AG08395 (cell line): Measurements from ENCODE around the gene CPAMD8.

Source experiments
- DNase-seq: peaks from one replicate; pipeline ENCODE4 v3.0.0; 2012; ENCODE audit warnings: mixed read lengths, low spot score

CPAMD8 gene

DNA sequence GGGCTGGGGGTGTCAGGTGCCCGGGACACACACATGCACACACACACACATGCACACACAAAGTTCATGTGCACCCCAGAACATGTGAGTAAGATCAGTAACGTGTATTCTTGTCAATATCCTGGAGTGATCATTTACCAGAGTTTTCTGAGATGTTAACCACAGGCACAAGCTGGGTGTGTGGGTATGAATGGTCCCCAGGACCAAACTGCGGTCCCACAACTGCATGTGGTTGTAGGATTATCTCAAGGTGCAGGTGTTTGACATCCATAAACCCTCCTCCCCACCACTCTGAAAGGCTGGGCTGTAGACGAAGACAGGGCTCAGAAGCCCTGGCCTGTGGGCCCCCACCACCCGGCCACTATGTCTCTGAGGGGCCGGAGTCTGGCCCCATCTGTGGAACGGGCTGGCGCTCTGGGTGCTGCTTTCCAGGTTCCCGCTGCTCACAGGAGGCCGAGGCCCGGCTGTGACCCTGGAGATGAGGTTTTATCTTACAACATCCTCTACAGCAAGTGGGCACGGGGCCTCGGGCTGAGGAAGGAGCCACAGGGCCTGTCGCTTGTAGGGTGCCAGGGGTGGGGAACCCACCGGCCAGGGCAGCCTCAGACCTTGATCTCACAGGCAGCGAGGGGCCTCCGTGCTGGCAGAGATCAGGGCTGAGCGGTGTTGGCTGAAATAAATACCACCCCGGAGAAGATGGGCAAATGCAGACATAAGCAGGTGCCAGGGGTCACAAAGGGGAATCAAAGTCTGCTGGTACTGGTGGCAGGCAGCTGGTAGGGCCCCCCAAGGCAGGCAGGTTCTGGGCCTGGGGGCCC, 133.5 kb downstream of the CPAMD8 start:
- DNase-seq, result no peak

DNA sequence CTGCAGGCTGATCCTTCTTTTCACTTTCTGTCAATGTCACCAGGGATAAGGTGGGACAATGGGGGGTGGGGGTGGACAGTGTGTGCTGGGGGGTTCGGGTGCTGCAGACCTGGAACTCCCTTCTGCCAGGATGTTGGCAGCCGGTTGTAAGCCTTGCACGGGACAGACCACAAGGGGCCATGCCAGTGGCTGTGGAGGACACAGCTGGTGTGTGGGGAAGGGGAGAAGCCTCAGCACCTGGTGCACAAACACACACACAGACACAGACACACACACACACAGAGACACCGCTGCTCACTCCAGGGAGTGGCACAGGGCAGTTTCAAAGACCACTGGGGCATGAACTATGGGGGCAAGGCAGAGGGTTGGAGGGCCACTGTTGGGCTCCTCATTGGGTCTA, 134.2 kb downstream of the CPAMD8 start:
- DNase-seq, result no peak

DNA sequence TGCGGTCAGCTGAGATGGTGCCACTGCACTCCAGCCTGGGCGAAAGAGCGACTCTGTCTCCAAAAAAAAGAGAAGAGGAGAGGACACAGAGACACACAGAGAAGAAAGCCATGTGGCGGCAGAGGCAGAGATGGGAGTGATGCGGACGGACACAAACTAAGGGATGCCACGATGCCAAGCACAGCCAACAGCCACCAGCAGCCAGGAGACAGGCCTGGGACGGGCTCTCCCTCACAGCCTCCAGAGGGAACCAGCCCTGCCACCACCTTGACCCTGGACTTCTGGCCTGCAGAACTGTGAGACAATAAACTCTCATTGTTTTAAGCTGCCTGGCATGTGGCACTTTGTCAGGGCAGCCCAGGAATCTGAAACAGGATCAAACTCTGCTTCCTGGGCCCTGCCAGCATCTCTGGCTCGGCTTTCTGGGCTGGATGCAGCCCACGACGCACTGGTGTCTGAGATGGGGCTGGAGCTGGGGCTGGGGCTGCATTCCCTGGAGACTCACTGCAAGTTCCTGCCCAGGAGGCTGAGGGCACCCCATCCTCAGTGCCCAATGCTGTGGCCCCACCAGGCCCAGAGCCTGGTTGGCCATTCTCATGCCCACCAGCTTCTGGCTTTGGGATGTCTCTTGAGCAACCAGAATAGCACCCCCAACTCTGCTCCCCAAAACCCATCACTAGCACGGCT, 134.8 kb downstream of the CPAMD8 start:
- no peak for DNase-seq

DNA sequence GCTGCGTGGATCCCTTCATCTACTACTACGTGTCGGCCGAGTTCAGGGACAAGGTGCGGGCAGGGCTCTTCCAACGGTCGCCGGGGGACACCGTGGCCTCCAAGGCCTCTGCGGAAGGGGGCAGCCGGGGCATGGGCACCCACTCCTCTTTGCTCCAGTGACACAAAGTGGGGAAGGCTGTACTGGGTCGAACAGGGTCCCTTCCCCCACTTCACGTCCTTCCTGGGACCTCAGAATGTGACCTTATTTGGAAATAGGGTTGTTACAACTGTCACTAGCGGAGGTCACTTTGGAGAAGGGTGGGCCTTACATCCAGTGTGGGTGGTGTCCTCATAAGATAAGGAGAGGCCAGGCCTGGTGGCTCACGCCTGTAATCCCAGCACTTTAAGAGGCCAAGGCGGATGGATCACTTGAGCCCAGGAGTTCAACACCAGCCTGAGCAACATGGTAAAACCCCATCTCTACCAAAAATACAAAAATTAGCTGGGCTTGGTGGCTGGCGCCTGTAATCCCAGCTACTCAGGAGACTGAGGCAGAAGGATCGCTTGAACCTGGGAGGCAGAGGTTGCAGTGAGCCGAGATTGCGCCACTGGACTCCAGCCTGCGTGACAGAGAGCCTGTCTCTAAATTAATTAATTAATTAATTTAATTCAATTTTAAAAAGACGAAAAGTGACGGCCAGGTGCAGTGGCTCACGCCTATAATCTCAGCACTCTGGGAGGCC, 136.0 kb downstream of the CPAMD8 start:
- no peak for DNase-seq

DNA sequence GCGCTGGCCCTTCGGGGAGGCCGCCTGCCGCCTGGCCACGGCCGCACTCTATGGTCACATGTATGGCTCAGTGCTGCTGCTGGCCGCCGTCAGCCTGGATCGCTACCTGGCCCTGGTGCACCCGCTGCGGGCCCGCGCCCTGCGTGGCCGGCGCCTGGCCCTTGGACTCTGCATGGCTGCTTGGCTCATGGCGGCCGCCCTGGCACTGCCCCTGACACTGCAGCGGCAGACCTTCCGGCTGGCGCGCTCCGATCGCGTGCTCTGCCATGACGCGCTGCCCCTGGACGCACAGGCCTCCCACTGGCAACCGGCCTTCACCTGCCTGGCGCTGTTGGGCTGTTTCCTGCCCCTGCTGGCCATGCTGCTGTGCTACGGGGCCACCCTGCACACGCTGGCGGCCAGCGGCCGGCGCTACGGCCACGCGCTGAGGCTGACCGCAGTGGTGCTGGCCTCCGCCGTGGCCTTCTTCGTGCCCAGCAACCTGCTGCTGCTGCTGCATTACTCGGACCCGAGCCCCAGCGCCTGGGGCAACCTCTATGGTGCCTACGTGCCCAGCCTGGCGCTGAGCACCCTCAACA, 136.6 kb downstream of the CPAMD8 start:
- DNase-seq, result no peak

DNA sequence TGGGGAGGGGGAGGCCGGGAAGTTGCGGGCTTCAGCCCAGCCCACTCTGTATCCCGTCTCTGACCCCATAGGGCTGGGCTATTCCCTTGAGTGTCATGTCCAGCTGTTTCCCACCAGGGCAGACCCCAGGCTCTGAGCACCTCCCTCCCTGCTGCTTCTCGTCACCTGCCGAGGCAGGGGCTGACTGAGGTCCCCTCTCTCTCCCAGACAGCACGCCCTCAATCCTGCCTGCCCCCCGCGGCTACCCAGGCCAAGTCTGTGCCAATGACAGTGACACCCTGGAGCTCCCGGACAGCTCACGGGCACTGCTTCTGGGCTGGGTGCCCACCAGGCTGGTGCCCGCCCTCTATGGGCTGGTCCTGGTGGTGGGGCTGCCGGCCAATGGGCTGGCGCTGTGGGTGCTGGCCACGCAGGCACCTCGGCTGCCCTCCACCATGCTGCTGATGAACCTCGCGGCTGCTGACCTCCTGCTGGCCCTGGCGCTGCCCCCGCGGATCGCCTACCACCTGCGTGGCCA, 137.2 kb downstream of the CPAMD8 start:
- DNase-seq, result peak; percentile 10

DNA sequence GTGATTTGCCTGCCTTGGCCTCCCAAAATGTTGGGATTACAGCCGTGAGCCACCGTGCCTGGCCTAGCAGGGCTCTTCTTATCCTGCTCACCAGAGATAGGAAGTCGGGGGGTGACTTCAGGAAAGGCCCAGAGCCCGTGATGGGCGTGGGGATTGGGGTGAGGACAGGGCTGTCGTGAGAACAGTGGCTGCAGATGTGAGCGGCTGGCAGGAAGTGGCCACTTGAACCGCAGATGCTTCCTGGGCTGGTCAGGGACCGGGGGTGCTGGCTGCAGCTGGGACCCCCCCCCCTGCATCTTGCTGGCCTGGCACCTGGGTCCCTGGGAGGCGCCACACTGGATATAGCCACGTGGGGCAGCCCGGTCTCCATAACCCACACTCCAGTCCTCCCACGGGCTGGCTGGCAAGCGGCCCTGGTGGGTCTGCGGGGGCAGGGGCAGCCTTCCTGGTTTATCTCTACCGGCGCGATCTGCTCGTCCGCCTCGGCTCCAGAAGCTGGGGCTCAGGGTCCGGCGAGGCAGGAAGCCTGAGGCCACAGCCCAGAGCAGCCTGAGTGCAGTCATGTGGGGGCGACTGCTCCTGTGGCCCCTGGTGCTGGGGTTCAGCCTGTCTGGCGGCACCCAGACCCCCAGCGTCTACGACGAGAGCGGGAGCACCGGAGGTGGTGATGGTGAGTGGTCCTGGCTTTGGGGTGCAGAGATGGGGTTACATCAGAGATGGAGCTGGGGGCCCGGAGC, 137.8 kb downstream of the CPAMD8 start, which contains the start of gene F2RL3:
Gene F2RL3, plus strand, starts transcription at position 371 of the 737 bp plus-strand sequence. Its CDS starts 191 bp downstream, at position 562.
- DNase-seq, result peak; percentile 39

DNA sequence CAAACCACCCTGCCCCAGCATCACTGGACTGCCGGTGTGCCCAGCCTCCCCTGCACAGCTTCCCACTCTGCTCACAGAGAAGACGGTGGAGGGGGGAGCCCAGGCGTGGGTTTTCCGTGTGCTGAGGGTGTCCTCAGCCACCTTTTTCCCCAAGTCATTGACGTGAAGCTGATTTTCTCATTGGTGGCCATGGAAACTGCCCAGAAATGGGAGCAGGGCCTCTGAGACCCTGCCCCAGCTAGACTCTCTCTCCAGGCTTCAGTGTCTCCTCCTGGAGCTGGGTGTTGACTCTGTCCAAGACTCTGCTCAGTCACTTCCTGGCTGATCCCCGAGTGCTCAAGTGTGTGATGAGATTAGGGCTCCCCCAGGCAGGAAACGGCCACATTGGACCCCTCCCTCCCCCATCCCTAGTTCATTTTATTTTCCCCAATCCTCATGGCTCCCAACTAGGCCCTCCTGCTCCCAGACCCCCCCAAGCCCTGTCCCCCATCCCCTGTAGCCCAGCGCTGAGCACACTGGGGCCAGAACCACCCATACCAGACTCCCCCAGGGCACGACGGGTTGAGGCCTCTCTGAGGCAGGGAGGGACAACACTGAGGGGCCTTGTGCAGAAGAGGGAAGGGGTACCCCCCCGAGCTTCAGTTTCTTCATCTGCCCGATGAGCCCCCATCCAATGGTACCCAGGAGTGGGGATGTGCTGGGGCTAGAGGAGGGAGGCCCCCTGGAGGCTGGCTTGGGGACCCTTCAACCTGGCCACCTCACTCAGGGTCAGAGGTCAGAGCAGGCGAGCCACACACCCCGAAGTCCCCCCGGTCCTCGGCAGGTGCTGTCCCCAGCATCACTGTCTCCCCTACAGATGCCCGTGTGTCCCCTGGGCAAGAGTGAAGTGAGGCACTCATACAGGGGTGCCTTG, 139.0 kb downstream of the CPAMD8 start:
- DNase-seq, result no peak

DNA sequence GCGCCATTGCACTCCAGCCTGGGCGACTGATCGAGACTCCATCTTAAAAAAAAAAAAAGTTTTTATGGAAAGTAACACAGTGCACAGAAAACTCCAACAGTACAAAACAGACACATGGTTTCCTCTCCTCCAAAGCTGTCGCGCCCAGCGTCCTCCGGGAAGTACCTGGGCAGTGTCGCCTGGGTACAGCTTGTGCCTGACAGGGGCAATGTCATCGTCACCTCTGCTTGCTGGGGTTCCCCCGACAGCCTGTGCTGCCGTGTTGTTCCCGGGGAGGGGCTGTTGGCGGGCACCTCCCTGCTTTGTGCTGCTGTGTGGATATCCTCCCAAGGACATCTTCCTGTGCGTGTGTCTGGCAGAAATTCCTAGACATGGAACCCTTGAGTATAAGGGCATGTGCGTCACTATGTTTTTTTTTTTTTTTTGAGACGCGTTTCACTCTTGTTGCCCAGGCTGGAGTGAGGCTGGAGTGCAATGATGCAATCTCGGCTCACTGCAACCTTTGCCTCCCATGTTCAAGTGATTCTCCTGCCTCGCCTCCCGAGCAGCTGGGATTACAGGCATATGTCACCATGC, 140.2 kb downstream of the CPAMD8 start:
- DNase-seq, result peak; percentile 71

DNA sequence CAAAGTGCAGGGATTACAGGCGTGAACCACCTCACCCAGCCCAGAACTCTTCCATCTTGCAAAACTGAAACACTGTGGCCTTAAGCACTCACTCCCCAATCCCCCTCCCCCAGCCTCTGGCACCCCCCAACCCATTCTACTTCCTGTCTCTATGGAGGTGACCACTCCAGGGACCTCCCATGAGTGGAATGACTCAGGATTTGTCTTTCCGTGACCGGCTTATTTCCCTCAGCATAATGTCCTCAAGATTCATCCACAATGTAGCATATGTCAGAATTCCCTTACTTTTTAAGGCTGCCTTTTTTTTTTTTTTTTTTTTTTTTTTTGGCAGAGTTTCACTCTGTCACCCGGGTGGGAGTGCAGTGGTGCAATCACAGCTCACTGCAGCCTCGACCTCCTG, 141.4 kb downstream of the CPAMD8 start:
- DNase-seq, result no peak

DNA sequence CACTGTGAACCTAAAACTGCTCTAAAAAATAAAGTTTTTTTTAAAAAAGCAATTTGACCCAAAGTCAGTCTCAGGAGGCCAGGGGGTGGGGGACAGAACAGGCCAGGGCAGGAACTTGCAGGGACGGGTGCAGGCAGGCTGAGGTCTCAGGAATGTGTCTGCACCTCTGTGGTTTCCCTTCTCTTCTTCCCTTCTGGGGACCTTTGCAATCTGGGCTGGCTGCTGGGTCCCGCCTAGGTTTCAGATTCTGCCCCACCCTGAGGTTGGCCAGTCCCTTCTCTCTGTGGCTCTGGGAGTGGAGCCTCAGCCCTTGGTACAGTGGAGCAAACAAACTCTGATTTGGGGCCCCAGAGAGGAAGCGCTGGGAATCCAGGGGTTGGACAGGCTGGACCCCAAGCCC, 143.1 kb downstream of the CPAMD8 start:
- DNase-seq, result no peak

- no peak for DNase-seq
These were observed 144.5 kb downstream of the CPAMD8 start for GRCh38 chr19:16882146-16882545.

- DNase-seq, result no peak
These were observed 145.6 kb downstream of the CPAMD8 start for GRCh38 chr19:16880884-16881554.

- no peak for DNase-seq
These were observed 148.2 kb downstream of the CPAMD8 start for GRCh38 chr19:16878181-16878965.

GRCh38 chr19:16877581-16877980, 149.0 kb downstream of the CPAMD8 start:
- no peak for DNase-seq

GRCh38 chr19:16876904-16877361, 149.7 kb downstream of the CPAMD8 start:
- no peak for DNase-seq

- DNase-seq, result no peak
These were observed 150.7 kb downstream of the CPAMD8 start for GRCh38 chr19:16875584-16876555.
